GM12878 (cell line): ENCODE results near the gene PDCD1LG2. TPM values are rescaled to one million over a fixed set of nuclear protein-coding genes. Genes with fewer than 3 reads are reported as not detected.

Source experiments
- BACH1 ChIP-seq: fragments of 450-650 bp; IDR thresholded peaks from 2 replicates; pipeline ENCODE4 v1.6.1; 2017; ENCODE audit warnings: mild to moderate bottlenecking, borderline replicate concordance
- ESRRA ChIP-seq: IDR thresholded peaks from 2 replicates; pipeline ENCODE4 v1.6.1; 2012; ENCODE audit warnings: mild to moderate bottlenecking, low read length, improper control_type of control experiment
- HCFC1 ChIP-seq: fragments of 150-350 bp; IDR thresholded peaks from 2 replicates; pipeline ENCODE4 v1.6.1; 2014; ENCODE audit warnings: low read length
- MYB ChIP-seq: fragments of 150-350 bp; IDR thresholded peaks from 2 replicates; pipeline ENCODE4 v1.6.1; 2014; ENCODE audit warnings: mild to moderate bottlenecking, low read depth, low read length, borderline replicate concordance
- TAF1 ChIP-seq: IDR thresholded peaks from 2 replicates; pipeline ENCODE4 v1.6.1; 2011; ENCODE audit warnings: mild to moderate bottlenecking, low read depth, low read length, borderline replicate concordance
- polyA plus RNA-seq, 11 experiments: library from polyadenylated mRNA; depleted of rRNA in 4 of 11; unstranded in 6 of 11; stranded (reverse) in 5 of 11; fragments of >200 nt; fragmentation: Nextera tagmentation in 4 of 11; fragmentation: Illumina TruSeq in 1 of 11; extraction: Ambion mirVana in 4 of 11; extraction: Trizol in 1 of 11; gene quantifications; 1 replicate in 1 of 11; 2 replicates in 10 of 11; pipeline versions ENCODE4 v1.2.1 to v1.2.3, GENCODE V29; 2011 to 2016; ENCODE audit warnings: inconsistent platforms in 2 of 11, missing spikeins in 2 of 11, low read depth in 1 of 11
- total RNA-seq, 4 experiments: library from RNA; depleted of rRNA in 3 of 4; stranded (reverse); fragments of >200 nt in 3 of 4; fragmentation: Illumina TruSeq in 1 of 4; extraction: Trizol in 1 of 4; gene quantifications; 2 replicates each; pipeline versions ENCODE4 v1.2.1 to v1.2.3, GENCODE V29; 2013 to 2021
- TF ChIP-seq, protein P1 (sequence below): fragments of 150-350 bp; IDR thresholded peaks from 2 replicates; pipeline ENCODE4 v1.6.1; 2014; ENCODE audit warnings: mild to moderate bottlenecking, low read depth, low read length
- TF ChIP-seq, protein P2 (sequence below): fragments of 450-650 bp; IDR thresholded peaks from 2 replicates; pipeline ENCODE4 v1.6.1; 2017; ENCODE audit warnings: mild to moderate bottlenecking, moderate library complexity
- TF ChIP-seq, protein P3 (sequence below): IDR thresholded peaks from 2 replicates; pipeline ENCODE4 v1.6.1; 2012; ENCODE audit warnings: improper control_type of control experiment, low read depth, low read length; ENCODE audit not compliant: insufficient replicate concordance
- TF ChIP-seq, protein P4 (sequence below): fragments of 450-650 bp; conservative IDR thresholded peaks from 2 replicates; pipeline ENCODE4 v1.6.1; 2017; ENCODE audit warnings: mild to moderate bottlenecking, moderate library complexity
- TF ChIP-seq, protein P5 (sequence below): IDR thresholded peaks from 2 replicates; pipeline ENCODE4 v1.6.1; 2011; ENCODE audit warnings: borderline replicate concordance, low read depth, mild to moderate bottlenecking, moderate library complexity, low read length; ENCODE audit not compliant: insufficient read depth, poor library complexity, severe bottlenecking
- TF ChIP-seq, protein P6 (sequence below): fragments of 450-650 bp; IDR thresholded peaks from 2 replicates; pipeline ENCODE4 v1.6.1; 2017; ENCODE audit warnings: mild to moderate bottlenecking, low read depth, inconsistent platforms; ENCODE audit not compliant: poor library complexity, severe bottlenecking

Gene PDCD1LG2
- total and polyA plus RNA-seq, 10 of the 15 experiments (the other 5 are each of a cell fraction or from before 2014, with no cell fraction given), result 1.5 to 37.3 (median 3.0) TPM

DNA sequence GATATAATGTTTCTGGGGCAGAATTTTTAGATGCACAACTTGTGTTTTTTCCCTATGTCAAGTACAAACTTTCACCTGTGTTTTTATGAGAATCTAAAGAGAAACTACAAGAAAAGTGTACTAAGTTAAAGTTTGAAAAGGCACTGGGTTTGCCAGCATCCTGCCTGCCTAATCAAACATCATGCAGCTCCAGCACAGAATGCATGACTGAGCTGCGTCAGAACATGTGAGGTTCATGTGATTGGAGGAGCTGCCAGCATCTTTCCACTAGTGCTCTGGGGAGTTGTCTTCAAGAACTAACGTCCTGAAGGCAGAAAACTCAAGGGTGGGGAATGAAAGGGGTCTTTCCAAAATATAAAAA lies 72.5 kb downstream of the PDCD1LG2 start (continued):
- TF ChIP-seq, protein P1, sequence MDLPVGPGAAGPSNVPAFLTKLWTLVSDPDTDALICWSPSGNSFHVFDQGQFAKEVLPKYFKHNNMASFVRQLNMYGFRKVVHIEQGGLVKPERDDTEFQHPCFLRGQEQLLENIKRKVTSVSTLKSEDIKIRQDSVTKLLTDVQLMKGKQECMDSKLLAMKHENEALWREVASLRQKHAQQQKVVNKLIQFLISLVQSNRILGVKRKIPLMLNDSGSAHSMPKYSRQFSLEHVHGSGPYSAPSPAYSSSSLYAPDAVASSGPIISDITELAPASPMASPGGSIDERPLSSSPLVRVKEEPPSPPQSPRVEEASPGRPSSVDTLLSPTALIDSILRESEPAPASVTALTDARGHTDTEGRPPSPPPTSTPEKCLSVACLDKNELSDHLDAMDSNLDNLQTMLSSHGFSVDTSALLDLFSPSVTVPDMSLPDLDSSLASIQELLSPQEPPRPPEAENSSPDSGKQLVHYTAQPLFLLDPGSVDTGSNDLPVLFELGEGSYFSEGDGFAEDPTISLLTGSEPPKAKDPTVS, result no peak
- TF ChIP-seq, protein P2, sequence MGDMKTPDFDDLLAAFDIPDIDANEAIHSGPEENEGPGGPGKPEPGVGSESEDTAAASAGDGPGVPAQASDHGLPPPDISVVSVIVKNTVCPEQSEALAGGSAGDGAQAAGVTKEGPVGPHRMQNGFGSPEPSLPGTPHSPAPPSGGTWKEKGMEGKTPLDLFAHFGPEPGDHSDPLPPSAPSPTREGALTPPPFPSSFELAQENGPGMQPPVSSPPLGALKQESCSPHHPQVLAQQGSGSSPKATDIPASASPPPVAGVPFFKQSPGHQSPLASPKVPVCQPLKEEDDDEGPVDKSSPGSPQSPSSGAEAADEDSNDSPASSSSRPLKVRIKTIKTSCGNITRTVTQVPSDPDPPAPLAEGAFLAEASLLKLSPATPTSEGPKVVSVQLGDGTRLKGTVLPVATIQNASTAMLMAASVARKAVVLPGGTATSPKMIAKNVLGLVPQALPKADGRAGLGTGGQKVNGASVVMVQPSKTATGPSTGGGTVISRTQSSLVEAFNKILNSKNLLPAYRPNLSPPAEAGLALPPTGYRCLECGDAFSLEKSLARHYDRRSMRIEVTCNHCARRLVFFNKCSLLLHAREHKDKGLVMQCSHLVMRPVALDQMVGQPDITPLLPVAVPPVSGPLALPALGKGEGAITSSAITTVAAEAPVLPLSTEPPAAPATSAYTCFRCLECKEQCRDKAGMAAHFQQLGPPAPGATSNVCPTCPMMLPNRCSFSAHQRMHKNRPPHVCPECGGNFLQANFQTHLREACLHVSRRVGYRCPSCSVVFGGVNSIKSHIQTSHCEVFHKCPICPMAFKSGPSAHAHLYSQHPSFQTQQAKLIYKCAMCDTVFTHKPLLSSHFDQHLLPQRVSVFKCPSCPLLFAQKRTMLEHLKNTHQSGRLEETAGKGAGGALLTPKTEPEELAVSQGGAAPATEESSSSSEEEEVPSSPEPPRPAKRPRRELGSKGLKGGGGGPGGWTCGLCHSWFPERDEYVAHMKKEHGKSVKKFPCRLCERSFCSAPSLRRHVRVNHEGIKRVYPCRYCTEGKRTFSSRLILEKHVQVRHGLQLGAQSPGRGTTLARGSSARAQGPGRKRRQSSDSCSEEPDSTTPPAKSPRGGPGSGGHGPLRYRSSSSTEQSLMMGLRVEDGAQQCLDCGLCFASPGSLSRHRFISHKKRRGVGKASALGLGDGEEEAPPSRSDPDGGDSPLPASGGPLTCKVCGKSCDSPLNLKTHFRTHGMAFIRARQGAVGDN, result peak; percentile 96
- TF ChIP-seq MYB, result no peak
- TF ChIP-seq ESRRA, result no peak
- TF ChIP-seq, protein P3, sequence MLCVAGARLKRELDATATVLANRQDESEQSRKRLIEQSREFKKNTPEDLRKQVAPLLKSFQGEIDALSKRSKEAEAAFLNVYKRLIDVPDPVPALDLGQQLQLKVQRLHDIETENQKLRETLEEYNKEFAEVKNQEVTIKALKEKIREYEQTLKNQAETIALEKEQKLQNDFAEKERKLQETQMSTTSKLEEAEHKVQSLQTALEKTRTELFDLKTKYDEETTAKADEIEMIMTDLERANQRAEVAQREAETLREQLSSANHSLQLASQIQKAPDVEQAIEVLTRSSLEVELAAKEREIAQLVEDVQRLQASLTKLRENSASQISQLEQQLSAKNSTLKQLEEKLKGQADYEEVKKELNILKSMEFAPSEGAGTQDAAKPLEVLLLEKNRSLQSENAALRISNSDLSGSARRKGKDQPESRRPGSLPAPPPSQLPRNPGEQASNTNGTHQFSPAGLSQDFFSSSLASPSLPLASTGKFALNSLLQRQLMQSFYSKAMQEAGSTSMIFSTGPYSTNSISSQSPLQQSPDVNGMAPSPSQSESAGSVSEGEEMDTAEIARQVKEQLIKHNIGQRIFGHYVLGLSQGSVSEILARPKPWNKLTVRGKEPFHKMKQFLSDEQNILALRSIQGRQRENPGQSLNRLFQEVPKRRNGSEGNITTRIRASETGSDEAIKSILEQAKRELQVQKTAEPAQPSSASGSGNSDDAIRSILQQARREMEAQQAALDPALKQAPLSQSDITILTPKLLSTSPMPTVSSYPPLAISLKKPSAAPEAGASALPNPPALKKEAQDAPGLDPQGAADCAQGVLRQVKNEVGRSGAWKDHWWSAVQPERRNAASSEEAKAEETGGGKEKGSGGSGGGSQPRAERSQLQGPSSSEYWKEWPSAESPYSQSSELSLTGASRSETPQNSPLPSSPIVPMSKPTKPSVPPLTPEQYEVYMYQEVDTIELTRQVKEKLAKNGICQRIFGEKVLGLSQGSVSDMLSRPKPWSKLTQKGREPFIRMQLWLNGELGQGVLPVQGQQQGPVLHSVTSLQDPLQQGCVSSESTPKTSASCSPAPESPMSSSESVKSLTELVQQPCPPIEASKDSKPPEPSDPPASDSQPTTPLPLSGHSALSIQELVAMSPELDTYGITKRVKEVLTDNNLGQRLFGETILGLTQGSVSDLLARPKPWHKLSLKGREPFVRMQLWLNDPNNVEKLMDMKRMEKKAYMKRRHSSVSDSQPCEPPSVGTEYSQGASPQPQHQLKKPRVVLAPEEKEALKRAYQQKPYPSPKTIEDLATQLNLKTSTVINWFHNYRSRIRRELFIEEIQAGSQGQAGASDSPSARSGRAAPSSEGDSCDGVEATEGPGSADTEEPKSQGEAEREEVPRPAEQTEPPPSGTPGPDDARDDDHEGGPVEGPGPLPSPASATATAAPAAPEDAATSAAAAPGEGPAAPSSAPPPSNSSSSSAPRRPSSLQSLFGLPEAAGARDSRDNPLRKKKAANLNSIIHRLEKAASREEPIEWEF, result peak; percentile 12
- TF ChIP-seq BACH1, result 0 out of 2 replicates have a peak, but pooled peaks have one; percentile 17
- no peak for TF ChIP-seq HCFC1
- TF ChIP-seq, protein P4, sequence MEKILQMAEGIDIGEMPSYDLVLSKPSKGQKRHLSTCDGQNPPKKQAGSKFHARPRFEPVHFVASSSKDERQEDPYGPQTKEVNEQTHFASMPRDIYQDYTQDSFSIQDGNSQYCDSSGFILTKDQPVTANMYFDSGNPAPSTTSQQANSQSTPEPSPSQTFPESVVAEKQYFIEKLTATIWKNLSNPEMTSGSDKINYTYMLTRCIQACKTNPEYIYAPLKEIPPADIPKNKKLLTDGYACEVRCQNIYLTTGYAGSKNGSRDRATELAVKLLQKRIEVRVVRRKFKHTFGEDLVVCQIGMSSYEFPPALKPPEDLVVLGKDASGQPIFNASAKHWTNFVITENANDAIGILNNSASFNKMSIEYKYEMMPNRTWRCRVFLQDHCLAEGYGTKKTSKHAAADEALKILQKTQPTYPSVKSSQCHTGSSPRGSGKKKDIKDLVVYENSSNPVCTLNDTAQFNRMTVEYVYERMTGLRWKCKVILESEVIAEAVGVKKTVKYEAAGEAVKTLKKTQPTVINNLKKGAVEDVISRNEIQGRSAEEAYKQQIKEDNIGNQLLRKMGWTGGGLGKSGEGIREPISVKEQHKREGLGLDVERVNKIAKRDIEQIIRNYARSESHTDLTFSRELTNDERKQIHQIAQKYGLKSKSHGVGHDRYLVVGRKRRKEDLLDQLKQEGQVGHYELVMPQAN, result 0 out of 2 replicates have a peak, but pooled peaks have one; percentile 30
- TF ChIP-seq, protein P5, sequence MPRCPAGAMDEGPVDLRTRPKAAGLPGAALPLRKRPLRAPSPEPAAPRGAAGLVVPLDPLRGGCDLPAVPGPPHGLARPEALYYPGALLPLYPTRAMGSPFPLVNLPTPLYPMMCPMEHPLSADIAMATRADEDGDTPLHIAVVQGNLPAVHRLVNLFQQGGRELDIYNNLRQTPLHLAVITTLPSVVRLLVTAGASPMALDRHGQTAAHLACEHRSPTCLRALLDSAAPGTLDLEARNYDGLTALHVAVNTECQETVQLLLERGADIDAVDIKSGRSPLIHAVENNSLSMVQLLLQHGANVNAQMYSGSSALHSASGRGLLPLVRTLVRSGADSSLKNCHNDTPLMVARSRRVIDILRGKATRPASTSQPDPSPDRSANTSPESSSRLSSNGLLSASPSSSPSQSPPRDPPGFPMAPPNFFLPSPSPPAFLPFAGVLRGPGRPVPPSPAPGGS, result no peak
- TF ChIP-seq TAF1, result peak; percentile 55; the same call in 1 of the 2 replicates
- TF ChIP-seq, protein P6, sequence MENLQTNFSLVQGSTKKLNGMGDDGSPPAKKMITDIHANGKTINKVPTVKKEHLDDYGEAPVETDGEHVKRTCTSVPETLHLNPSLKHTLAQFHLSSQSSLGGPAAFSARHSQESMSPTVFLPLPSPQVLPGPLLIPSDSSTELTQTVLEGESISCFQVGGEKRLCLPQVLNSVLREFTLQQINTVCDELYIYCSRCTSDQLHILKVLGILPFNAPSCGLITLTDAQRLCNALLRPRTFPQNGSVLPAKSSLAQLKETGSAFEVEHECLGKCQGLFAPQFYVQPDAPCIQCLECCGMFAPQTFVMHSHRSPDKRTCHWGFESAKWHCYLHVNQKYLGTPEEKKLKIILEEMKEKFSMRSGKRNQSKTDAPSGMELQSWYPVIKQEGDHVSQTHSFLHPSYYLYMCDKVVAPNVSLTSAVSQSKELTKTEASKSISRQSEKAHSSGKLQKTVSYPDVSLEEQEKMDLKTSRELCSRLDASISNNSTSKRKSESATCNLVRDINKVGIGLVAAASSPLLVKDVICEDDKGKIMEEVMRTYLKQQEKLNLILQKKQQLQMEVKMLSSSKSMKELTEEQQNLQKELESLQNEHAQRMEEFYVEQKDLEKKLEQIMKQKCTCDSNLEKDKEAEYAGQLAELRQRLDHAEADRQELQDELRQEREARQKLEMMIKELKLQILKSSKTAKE, result peak; percentile 17
